SW480 (cell line): ENCODE results near the gene JAG2.

ENCODE experiments used
- DNase-seq: peaks from one replicate; pipeline ENCODE4 v3.0.0-alpha.2; 2016; ENCODE audit warnings: low spot score

Gene JAG2

DNA sequence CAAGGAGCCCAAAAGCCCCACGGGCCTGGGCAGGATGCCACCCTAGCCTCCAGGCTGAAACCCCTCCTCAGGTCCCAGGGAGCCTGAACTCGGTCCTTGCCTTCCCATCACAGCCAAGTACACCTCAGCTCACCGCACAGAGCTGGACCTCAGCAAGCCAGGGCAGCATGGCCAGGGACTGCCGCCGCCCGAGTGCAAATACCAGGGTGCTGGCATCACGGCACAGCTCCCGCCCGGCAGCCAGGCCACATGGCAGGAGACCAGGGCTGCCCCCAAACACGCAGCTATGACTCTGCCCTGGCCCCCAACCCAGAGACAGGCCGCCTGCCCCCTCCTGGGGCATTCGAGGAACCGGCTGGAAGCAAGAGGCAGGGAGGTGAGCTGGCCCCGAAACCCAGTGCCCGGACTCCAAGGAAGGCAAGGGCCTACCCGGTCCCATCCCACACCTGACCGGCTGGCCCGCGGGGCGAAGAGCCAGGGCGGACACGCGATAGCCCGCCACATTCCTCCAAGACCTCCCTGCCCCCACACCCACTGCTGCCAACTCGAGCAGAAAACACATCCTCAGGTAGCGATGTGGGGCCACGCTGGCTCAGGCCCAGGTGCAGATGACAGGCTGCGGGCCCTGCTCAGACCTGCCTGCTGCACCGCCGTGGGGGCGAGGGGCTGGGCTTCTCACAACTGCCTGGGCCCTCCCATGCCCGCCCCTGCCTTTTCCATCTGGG is 2.7 kb downstream of the JAG2 start:
- no peak for DNase-seq

- peak; percentile 87 for DNase-seq
Measured at GRCh38 chr14:105165134-105165704, 3.4 kb downstream of the JAG2 start.

GRCh38 chr14:105163040-105163742 is 5.4 kb downstream of the JAG2 start:
- DNase-seq = no peak

DNA sequence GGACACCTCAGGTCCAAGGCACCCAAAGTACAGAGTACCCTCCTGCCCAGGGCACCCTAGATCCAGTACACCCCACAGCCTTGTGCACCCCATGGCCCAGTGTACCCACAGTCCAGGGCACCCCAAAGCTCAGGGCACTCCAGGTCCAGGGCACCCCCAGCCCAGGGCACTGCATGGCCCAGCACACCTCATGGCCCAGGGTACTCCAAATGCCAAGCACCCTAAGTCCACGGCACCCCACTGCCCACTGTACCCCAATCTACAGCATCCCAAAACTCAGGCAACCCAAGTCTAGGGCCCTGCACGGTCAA is 6.0 kb downstream of the JAG2 start:
- no peak for DNase-seq

GRCh38 chr14:105161964-105162668 is 6.5 kb downstream of the JAG2 start:
- no peak for DNase-seq

DNA sequence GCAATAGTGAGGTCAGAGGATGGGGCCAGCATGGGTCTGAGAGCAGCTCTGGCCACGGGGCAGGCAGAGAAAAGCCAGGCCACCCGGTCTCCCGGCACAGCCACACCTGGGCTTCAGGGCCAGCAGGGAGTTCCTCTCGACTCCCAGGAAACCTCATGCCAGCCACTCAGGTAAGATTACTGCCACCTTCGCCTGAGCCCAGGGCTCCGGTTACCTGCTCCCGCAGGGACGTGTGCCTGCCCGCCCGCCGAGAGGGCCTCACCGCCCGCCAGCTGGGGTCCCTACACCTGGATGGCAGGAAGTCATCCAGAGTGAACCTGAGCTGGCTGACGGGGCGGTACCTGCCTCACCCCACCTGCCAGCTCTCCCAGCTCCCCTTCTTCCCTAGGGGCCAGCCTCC is 7.3 kb downstream of the JAG2 start:
- DNase-seq = no peak

GRCh38 chr14:105160776-105161175 is 7.8 kb downstream of the JAG2 start:
- no peak for DNase-seq

GRCh38 chr14:105159344-105159743 is 9.2 kb downstream of the JAG2 start:
- DNase-seq = no peak

DNA sequence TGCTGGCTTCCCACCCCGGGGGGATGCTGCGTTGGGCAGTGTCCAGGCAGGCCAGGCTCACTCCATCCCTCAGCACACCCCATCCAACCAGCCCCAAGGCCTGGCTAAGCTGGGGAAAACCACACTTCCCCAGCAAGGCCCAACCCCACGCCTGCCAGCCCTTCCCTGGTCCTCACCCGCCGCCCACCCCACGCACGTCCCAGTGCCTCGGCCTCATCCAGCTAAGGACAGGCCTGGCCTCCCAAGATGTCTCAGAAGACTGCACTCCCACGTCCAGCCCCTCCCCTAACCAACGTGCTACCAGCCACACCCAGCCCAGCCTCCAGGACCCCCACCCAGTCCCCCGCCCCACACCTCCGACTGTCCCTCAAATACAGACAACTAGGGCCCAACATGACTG is 9.8 kb downstream of the JAG2 start:
- DNase-seq = no peak

DNA sequence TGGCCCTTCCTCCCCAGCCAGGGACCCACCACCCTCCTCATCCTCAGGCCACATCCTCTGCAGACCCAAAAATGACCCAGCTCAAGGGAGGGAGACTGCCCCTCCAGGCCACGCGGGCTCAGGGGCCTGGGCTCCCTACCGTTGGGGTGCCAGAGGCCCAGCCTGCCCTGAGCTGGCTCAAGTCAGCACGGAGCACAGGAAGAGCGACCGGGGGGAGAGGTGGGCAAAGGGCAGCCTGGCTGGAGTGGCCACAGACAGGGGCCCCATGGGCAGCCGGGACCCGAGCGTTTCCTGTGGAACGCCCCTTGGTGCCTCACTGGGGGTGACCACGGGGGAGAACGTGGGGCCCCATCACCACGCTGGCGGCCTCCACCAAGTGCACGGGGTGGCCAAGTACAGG is 10.7 kb downstream of the JAG2 start:
- DNase-seq = no peak

GRCh38 chr14:105156414-105157375 is 11.9 kb downstream of the JAG2 start:
- no peak for DNase-seq

DNA sequence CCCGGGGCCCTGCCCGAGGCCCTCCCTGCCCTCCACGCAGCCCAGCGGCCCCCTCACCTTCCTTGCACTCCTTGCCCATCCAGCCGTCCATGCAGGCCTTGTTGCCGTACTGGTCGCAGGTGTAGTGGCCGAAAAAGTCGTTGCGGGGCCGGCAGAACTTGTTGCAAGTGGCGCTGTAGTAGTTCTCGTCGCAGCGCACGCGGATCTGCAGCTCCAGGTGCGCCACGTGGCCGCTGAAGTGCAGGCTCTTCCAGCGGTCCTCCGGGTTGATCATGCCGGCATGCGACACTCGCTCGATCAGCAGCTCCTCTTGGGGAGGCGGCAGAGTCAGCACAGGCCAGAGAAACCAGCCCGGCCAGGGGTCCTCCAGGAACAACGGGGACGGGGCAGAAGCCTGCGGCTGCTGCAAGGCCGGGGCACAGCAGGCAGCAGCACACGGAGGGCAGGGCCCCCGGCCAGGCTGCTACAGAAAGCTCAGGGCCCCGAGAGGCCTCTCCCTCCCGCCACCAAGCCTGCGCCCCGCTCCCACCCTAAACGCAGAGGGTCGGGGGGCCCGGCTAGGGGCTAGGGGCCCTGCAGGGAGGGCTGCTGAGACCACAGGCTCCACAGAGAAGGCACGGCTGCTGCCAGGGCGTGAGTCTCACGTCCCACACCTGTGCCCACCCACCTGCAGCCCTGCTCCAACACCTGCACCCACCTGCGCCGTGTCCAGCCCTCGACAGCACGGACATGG is 12.7 kb downstream of the JAG2 start:
- DNase-seq = no peak

DNA sequence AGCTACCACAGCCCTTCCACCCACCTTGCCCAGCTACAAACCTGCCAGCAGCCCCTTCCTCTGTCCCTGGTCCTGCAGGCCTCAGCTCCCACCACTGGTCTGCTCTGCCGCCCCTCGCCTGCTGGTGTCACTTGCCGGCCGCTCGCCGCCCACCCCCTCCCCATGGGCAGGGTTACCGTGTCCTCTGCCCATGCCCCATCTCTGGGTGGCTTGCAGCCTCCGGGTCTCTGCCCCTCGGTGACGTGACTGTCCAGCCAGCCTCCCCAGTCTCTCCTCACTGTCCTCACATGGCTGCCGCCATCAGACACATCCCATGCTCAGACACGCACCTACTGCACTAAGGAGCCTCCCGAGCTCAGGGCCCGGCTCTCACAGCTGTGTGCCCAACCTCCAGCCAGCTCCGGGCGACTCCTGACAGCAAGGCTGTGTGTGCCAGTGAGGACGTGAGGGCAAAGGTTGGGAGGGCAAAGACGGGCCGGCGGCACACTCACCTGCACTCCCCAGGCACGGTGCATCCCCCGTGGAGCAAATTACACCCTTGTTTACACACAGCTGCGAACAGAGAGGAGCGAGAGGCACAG is 13.4 kb downstream of the JAG2 start:
- DNase-seq = no peak

DNA sequence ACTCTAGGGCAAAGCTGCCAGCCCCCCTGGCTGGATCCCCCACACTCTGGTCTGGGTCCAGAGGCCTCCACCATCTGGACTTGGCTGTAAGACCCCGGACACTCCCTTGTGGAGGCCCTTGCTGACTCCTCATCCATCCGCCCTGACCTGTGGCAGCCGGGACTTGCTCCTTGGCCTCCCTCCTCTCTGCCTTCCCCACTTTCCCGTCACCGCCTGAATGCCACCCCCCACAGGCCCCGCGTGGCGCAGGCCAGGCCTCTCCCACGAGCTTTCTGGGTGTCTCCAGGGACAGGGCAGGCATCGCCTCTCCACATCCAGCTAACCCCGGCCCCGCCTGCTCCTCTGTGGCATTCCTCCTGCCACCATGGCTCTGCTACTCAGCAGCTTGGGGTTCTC is 14.1 kb downstream of the JAG2 start:
- no peak for DNase-seq

GRCh38 chr14:105153739-105154475 is 14.7 kb downstream of the JAG2 start:
- no peak for DNase-seq

GRCh38 chr14:105153331-105153731 is 15.2 kb downstream of the JAG2 start:
- no peak for DNase-seq

DNA sequence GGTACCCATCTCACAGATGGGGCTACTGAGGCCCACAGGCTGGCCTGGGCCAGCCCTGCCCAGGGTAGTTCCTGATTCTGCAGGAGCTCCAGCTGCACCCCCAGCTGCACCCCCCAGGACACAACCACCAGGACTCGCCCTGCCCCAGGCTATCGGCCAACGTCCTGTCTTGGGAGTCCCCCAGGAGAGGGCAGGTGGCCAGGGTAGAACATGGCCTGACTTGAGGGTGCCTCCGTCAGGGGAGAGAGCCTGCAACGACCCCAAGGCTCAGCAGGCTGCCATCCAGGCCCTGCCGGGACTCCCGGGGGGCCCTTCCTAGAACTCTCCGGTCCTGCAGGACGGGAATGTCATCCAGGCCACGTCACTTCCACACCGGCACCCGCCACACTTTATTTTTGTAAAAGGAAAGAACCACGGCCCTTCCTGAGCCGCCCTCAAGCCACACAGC is 15.8 kb downstream of the JAG2 start:
- no peak for DNase-seq

DNA sequence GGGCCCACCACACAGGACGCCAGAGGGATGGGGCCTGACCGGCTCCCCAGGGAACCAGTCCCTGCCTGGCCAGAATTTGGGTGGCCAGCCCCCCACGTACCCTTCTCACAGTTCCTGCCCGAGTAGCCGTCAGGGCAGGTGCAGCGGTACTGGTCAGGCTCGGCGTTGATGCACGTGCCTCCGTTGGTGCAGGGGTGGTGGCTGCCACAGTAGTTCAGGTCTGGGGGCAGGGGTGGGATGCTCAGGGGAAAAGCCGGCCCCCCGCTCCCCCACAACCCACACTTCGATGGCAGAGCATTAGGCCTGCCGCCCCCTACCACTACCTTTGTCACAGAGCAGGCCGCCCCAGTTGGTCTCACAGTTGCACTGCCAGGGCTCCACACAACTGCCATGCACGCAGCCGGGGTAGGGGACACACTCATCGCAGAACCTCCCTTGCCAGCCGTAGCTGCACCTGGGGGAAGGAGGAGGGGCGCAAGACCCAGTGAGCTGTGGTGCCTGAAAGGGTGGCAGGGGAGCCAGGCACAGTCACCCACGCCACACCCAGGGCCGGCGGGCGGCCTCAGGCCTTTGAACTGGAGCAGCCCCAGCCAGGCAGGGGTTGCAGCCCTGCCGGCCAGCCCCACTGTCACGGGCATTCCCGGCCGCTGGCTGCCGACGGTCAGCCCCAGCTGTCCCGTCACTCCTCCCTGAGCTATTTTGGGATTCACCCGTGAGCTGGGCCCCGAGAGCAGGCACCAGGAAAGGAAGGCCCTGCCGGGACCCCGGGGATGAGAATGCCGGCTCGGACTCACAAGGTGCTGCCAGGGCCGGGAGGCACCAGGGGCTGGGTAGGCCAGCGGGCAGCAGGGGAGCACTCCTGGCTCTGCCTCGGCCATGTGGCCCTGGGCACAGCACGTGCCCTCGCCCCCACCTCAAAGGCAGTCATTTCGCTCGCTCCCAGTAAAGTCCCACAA is 16.5 kb downstream of the JAG2 start:
- no peak for DNase-seq
